ENCODE measurements around the gene LEO1.

LEO1 gene

GRCh38 chr15:51971375-51972133, at the start of gene LEO1:
Gene LEO1, minus strand, starts transcription at chr15:51971778. Its CDS starts 33 bp downstream, at chr15:51971745.
- Mint-ChIP-seq H3K4me1 (ENCODE audit: low read depth) (peaks cover 20% of the 10 kb centered on the region), H3K27ac (peak within 1 kb of the TSS; percentile 95), H3K36me3 (ENCODE audit: low read depth) (peaks cover 30% of the 10 kb centered on the region), H3K9me3 (peaks cover 14% of the 10 kb centered on the region), H3K27me3 (no peaks in the 10 kb centered on the region), H3K4me3 (peak within 1 kb of the TSS; percentile 93)
- intact Hi-C loops (cut with micrococcal nuclease): no loop called here

- intact Hi-C loops (cut with micrococcal nuclease): loop anchor here (5.0 kb wide), 1 partner anchor 39 kb away; no protein-coding TSS in a partner anchor
- peak overlapping the region; percentile 100 for H3K27ac Mint-ChIP-seq
- H3K36me3 Mint-ChIP-seq (ENCODE audit: low read depth): peaks cover 18% of the 10 kb centered on the region
- H3K27me3 Mint-ChIP-seq: no peaks in the 10 kb centered on the region
- peak overlapping the region; percentile 87 for H3K4me3 Mint-ChIP-seq
- no peaks in the 10 kb centered on the region for H3K9me3 Mint-ChIP-seq
- H3K4me1 Mint-ChIP-seq (ENCODE audit: low read depth): peaks cover 48% of the 10 kb centered on the region
These were observed 49.6 kb upstream of the LEO1 start for GRCh38 chr15:52021128-52021671.

DNA sequence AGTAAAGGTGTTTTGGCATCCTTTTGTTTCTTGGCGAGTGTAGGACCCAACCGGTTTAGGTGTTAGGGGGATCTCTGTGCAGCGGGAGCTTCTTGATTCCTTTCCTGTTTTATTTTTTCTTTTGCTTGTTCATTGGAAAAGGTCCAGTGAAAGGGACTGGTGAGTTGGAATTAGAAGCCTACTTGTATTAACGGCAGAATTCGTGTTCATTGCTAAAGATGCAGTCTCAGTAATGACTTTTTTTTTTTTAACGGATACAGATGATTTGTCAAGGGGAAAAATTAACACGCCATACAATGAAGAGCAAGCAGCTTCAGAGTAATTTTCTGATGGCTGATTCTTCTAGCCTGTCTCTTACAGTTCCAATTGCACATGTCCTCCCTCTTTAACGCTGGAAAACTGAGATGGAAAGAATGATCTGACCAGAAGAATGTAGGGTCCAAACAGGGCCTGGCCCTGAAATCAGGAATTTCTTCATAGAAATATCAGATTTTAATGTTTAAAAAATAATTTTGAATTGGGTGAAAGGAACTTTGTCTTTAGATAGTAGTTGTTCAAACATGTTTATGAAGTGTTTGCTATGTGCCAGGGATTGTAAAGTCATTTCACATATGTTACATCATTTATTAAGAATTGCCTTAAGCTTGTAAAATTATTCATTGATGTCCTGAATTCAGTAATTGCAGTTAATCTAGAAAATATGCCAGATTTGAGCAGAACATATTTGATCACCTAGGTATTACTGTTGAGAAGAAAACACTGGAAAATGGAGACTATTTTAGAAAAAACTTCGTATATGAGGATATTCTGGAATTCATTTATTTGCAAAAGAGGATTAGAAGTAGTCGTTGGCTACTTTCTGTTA, 48.9 kb upstream of the LEO1 start:
- peak overlapping the region; percentile 100 for H3K27ac Mint-ChIP-seq
- H3K4me1 Mint-ChIP-seq (ENCODE audit: low read depth): peaks cover 47% of the 10 kb centered on the region
- no peaks in the 10 kb centered on the region for H3K9me3 Mint-ChIP-seq
- H3K27me3 Mint-ChIP-seq: no peaks in the 10 kb centered on the region
- H3K4me3 Mint-ChIP-seq: peak overlapping the region; percentile 87
- peaks cover 15% of the 10 kb centered on the region for H3K36me3 Mint-ChIP-seq (ENCODE audit: low read depth)
- intact Hi-C loops (cut with micrococcal nuclease): loop anchor here (5.0 kb wide), 1 partner anchor 38 kb away; no protein-coding TSS in a partner anchor

- H3K4me3 Mint-ChIP-seq: peak overlapping the region; percentile 98
- no peaks in the 10 kb centered on the region for H3K27me3 Mint-ChIP-seq
- H3K9me3 Mint-ChIP-seq: no peaks in the 10 kb centered on the region
- H3K4me1 Mint-ChIP-seq (ENCODE audit: low read depth): peaks cover 50% of the 10 kb centered on the region
- intact Hi-C loops (cut with micrococcal nuclease): loop anchor here (5.0 kb wide), 1 partner anchor 37 kb away; no protein-coding TSS in a partner anchor
- H3K27ac Mint-ChIP-seq: peak overlapping the region; percentile 100
- H3K36me3 Mint-ChIP-seq (ENCODE audit: low read depth): peaks cover 15% of the 10 kb centered on the region
These were observed 48.0 kb upstream of the LEO1 start for GRCh38 chr15:52019394-52020220.

DNA sequence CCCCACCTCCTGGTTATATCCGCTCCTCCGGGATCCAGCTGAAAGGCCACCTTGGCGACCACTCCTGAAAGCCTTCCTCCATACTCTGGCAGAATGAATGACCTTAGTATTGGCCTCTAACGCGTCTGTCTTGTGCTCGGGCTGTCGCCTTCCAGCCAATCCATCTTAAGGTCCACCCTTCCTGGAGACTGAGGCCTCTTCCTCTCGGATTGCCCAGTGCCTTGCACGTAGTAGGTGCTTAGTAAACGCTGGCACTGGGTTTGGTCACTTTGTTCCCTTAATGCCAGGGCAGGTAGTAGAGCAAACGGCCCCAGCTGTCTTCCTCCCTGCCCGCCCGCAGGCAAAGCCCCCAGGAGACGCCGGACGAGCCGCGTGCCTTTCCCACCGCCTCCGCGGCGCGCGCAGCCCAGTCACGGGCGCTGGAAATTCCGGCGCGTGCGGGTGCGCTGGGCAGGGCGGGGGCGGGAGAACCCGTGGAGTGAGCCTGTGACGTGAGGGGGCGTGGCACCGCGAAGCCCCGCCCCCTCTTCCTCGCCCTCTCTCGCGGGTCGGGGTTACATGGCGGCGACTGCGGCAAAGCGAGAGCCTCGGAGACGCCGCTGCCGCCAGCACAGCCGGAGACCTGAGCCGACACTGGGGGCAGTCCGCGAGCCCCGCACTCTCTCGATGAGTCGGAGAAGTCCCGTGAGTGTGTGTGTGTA, 47.3 kb upstream of the LEO1 start, which contains the start of gene MAPK6:
Gene MAPK6 (plus strand): TSS at position 527 of the 701 bp plus-strand sequence. CDS start 27,242 bp downstream, outside the sequence.
- H3K4me3 Mint-ChIP-seq: peak within 1 kb of the TSS; percentile 98
- peaks cover 15% of the 10 kb centered on the region for H3K36me3 Mint-ChIP-seq (ENCODE audit: low read depth)
- H3K9me3 Mint-ChIP-seq: no peaks in the 10 kb centered on the region
- peaks cover 58% of the 10 kb centered on the region for H3K4me1 Mint-ChIP-seq (ENCODE audit: low read depth)
- intact Hi-C loops (cut with micrococcal nuclease): no loop called here
- no peaks in the 10 kb centered on the region for H3K27me3 Mint-ChIP-seq
- H3K27ac Mint-ChIP-seq: peak within 1 kb of the TSS; percentile 100

DNA sequence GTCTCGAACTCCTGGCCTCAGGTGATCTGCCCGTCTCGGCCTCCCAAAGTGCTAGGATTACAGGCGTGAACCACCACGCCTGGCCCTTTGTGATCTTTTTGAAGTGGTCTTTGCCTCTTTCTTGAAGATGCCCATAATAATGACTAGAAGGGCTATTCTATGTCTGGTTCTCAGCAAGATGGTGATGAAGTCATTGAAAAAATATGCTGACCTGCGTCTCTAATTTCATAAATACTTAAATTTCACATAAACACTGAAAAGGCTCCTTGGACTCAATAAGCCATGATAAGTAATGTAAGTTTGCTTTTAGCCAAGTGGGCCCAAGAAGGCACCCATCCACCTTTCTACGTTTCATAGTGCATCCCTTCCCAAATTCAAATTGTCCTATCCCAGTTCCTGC, 46.7 kb upstream of the LEO1 start:
- H3K4me3 Mint-ChIP-seq: peak overlapping the region; percentile 98
- intact Hi-C loops (cut with micrococcal nuclease): no loop called here
- H3K4me1 Mint-ChIP-seq (ENCODE audit: low read depth): peaks cover 59% of the 10 kb centered on the region
- peaks cover 15% of the 10 kb centered on the region for H3K36me3 Mint-ChIP-seq (ENCODE audit: low read depth)
- no peaks in the 10 kb centered on the region for H3K27me3 Mint-ChIP-seq
- peak overlapping the region; percentile 100 for H3K27ac Mint-ChIP-seq
- H3K9me3 Mint-ChIP-seq: no peaks in the 10 kb centered on the region

DNA sequence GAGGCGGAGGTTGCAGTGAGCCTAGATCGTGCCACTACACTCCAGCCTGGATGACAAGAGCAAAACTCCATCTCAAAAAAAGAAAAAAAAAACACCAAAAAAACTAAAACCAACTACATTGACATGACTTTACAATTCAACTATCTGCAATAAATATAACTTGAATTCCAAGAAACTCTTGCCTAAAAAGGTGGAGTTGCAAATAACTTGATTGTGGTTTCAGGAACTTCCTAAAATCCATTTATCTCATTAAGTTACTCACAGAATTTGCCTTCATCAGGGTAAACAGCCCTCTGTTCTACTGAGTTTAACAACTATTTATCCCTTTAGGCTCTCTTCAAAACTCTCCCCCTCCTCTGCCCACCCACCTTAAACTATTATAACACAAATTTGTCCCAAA, 44.7 kb upstream of the LEO1 start:
- no peaks in the 10 kb centered on the region for H3K27me3 Mint-ChIP-seq
- no peaks in the 10 kb centered on the region for H3K9me3 Mint-ChIP-seq
- H3K4me3 Mint-ChIP-seq: peak overlapping the region; percentile 58
- H3K36me3 Mint-ChIP-seq (ENCODE audit: low read depth): peaks cover 15% of the 10 kb centered on the region
- H3K4me1 Mint-ChIP-seq (ENCODE audit: low read depth): peaks cover 59% of the 10 kb centered on the region
- H3K27ac Mint-ChIP-seq: peak overlapping the region; percentile 100
- intact Hi-C loops (cut with micrococcal nuclease): no loop called here

DNA sequence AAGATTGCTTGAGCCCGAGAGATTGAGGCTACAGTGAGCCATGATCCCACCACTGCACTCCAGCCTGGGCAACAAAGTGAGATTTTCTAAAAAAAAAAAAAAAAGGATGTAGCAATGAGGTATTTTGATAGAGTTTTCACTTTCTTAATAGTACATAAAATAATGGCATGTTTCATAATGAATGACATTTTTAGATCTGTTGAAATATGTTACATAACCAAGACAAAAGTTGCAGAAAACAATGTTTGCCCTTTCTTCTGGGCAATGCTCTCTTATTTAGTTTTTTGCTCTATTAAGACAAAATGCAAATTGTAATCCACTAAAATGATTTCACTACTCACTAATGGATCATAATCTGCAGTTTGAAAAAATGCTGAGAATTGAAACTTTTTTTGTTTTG, 43.0 kb upstream of the LEO1 start:
- intact Hi-C loops (cut with micrococcal nuclease): no loop called here
- H3K4me3 Mint-ChIP-seq: no peak overlapping the region
- H3K27ac Mint-ChIP-seq: no peak overlapping the region
- H3K4me1 Mint-ChIP-seq (ENCODE audit: low read depth): peaks cover 63% of the 10 kb centered on the region
- no peaks in the 10 kb centered on the region for H3K27me3 Mint-ChIP-seq
- peaks cover 7% of the 10 kb centered on the region for H3K36me3 Mint-ChIP-seq (ENCODE audit: low read depth)
- no peaks in the 10 kb centered on the region for H3K9me3 Mint-ChIP-seq

DNA sequence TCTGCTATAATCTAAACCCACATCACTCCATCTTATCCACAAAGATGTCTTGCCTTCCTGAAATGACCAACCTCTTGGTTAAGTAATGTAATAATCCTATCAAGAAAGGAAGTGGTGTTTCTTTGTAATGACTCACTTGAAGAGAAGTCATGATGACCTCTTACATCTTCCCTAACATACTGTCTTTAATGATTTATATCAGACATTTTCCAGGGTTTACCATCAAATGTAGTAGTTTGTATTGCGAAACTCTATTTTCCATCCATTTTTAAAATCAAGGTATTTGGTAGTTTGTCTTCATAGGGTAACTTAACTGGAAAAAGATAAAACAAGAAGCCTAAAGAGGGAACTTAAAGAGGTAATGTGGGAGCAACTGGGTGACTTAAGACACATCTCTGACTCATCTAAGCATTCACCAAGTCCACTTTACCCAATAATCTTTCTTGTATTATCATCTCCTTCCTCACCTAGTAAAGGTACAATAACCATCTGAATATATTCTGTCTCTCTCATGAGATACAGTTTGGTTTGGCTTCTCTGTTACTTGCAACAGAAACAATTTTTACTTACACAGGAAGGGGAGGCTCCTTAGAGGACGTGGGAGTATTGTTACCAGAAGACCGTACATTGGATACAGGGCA, 41.7 kb upstream of the LEO1 start:
- intact Hi-C loops (cut with micrococcal nuclease): no loop called here
- Mint-ChIP-seq H3K27ac (peak overlapping the region; percentile 81), H3K4me1 (ENCODE audit: low read depth) (peaks cover 67% of the 10 kb centered on the region), H3K4me3 (no peak overlapping the region), H3K36me3 (ENCODE audit: low read depth) (no peaks in the 10 kb centered on the region), H3K27me3 (no peaks in the 10 kb centered on the region), H3K9me3 (no peaks in the 10 kb centered on the region)

- intact Hi-C loops (cut with micrococcal nuclease): no loop called here
- Mint-ChIP-seq H3K36me3 (ENCODE audit: low read depth) (no peaks in the 10 kb centered on the region), H3K9me3 (no peaks in the 10 kb centered on the region), H3K27ac (no peak overlapping the region), H3K27me3 (no peaks in the 10 kb centered on the region), H3K4me3 (no peak overlapping the region), H3K4me1 (ENCODE audit: low read depth) (peaks cover 64% of the 10 kb centered on the region)
These were observed 40.6 kb upstream of the LEO1 start for GRCh38 chr15:52012210-52012609.

- peaks cover 64% of the 10 kb centered on the region for H3K4me1 Mint-ChIP-seq (ENCODE audit: low read depth)
- H3K4me3 Mint-ChIP-seq: no peak overlapping the region
- no peaks in the 10 kb centered on the region for H3K27me3 Mint-ChIP-seq
- intact Hi-C loops (cut with micrococcal nuclease): no loop called here
- H3K27ac Mint-ChIP-seq: no peak overlapping the region
- no peaks in the 10 kb centered on the region for H3K9me3 Mint-ChIP-seq
- H3K36me3 Mint-ChIP-seq (ENCODE audit: low read depth): no peaks in the 10 kb centered on the region
These were observed 40.1 kb upstream of the LEO1 start for GRCh38 chr15:52011711-52012144.

Data from dendritic cell treated with granulocyte-macrophage colony-stimulating factor and Interleukin-4, amounts not matched to agents 40 ng/mL and 50 ng/mL, for 4 days (primary cell).